Stomach (tissue), 4 donors: Measurements from ENCODE around the gene INPP1.

ENCODE experiments used
- POLR2A ChIP-seq, 4 donors: fragments of 450-650 bp; IDR thresholded peaks; one replicate each; pipeline ENCODE4 v1.6.1; 2016; ENCODE audit warnings: antibody characterized with exemption in 4 of 4, control low read depth in 2 of 4, mild to moderate bottlenecking in 1 of 4, moderate library complexity in 1 of 4
- POLR2AphosphoS5 ChIP-seq, 3 donors: sonication (generic); formaldehyde crosslinking; IDR thresholded peaks; one replicate each; pipeline ENCODE4 v1.6.1; 2016; ENCODE audit warnings: antibody characterized with exemption in 3 of 3
- TF ChIP-seq, protein P1 (sequence below), 7 experiments: fragments of 450-650 bp in 4 of 7; fragments of 200-600 bp in 3 of 7; sonication (generic) in 3 of 7; IDR thresholded peaks; one replicate each; pipeline ENCODE4 v1.5.1; 2016 to 2019; ENCODE audit warnings: antibody characterized with exemption in 7 of 7, control low read depth in 2 of 7, mild to moderate bottlenecking in 1 of 7

DNA sequence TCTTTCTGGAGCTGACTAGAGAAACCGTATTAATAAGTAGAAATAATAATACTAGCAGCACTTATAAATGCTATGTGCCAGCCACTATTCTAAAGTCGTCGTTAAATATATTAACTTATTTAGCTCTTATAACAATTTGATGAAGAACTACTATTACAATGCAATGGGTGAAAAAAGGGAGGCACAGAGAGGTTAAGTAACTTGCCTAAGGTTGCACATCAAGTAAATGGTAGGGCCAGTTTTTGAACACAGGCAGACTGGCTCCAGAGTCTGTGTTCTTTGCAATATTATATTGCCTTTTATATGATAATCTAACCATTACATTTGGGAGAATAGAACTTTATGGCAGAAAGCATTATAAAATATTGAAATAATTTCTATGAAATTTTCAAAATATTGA lies 17.6 kb downstream of the INPP1 start:
- TF ChIP-seq, protein P1, sequence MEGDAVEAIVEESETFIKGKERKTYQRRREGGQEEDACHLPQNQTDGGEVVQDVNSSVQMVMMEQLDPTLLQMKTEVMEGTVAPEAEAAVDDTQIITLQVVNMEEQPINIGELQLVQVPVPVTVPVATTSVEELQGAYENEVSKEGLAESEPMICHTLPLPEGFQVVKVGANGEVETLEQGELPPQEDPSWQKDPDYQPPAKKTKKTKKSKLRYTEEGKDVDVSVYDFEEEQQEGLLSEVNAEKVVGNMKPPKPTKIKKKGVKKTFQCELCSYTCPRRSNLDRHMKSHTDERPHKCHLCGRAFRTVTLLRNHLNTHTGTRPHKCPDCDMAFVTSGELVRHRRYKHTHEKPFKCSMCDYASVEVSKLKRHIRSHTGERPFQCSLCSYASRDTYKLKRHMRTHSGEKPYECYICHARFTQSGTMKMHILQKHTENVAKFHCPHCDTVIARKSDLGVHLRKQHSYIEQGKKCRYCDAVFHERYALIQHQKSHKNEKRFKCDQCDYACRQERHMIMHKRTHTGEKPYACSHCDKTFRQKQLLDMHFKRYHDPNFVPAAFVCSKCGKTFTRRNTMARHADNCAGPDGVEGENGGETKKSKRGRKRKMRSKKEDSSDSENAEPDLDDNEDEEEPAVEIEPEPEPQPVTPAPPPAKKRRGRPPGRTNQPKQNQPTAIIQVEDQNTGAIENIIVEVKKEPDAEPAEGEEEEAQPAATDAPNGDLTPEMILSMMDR (IDR thresholded peaks at IDR 0.05): no peak
- TF ChIP-seq POLR2A (IDR thresholded peaks at IDR 0.05) (no peak), POLR2AphosphoS5 (IDR thresholded peaks at IDR 0.05) (no peak)
